GM13976 (cell line): ENCODE results near the gene IGSF21.

Experiments
- DNase-seq: peaks from one replicate; pipeline ENCODE4 v3.0.0; 2012; ENCODE audit warnings: low spot score
- CTCF ChIP-seq: IDR thresholded peaks from 2 replicates; pipeline ENCODE4 v1.5.1; 2012; ENCODE audit warnings: borderline replicate concordance, mild to moderate bottlenecking; ENCODE audit not compliant: insufficient read depth; ENCODE audit errors: extremely low read depth, missing control alignments, control extremely low read depth
- in situ Hi-C: fragments of 300-500 bp; cut with MboI; formaldehyde crosslinking; loops from one replicate; pipeline ENCODE4 v1.12.0; 2022; ENCODE audit warnings: low sequenced_read_pairs, mixed read lengths, inconsistent platforms; ENCODE audit not compliant: unreplicated experiment

Gene IGSF21

GRCh38 chr1:18373882-18374493, 266.4 kb downstream of the IGSF21 start:
- in situ Hi-C loops, result no loop called here
- peak; percentile 28 for TF ChIP-seq CTCF
- peak; percentile 52 for DNase-seq

GRCh38 chr1:18376661-18377060, 269.1 kb downstream of the IGSF21 start:
- DNase-seq, result no peak
- no peak for TF ChIP-seq CTCF
- in situ Hi-C loops, result no loop called here

GRCh38 chr1:18380288-18380687, 272.7 kb downstream of the IGSF21 start:
- in situ Hi-C loops, result no loop called here
- no peak for TF ChIP-seq CTCF
- no peak for DNase-seq

- TF ChIP-seq CTCF, result no peak
- in situ Hi-C loops, result no loop called here
- no peak for DNase-seq
Measured at GRCh38 chr1:18384059-18384458, 276.5 kb downstream of the IGSF21 start.

GRCh38 chr1:18384471-18384870, 276.9 kb downstream of the IGSF21 start:
- DNase-seq, result no peak
- no peak for TF ChIP-seq CTCF
- in situ Hi-C loops, result no loop called here

- no peak for TF ChIP-seq CTCF
- DNase-seq, result no peak
- in situ Hi-C loops, result no loop called here
Measured at GRCh38 chr1:18385239-18385790, 277.7 kb downstream of the IGSF21 start.
